Fibroblast of mammary gland (primary cell): ENCODE data around the gene SSTR5.

ENCODE experiments used
- DNase-seq: peaks from one replicate; pipeline ENCODE4 v3.0.0-alpha.2; 2010; ENCODE audit warnings: low read depth
- H3K4me3 ChIP-seq: 2 replicates; pipeline ENCODE4 v1.5.1; 2011; ENCODE audit warnings: low read depth, mild to moderate bottlenecking, low read length, moderate library complexity; ENCODE audit not compliant: control insufficient read depth
- TF ChIP-seq, protein P1 (sequence below): conservative IDR thresholded peaks from 2 replicates; pipeline ENCODE4 v1.5.1; 2011; ENCODE audit warnings: low read depth, low read length, inconsistent platforms; ENCODE audit not compliant: control insufficient read depth, insufficient read depth

The SSTR5 gene

DNA sequence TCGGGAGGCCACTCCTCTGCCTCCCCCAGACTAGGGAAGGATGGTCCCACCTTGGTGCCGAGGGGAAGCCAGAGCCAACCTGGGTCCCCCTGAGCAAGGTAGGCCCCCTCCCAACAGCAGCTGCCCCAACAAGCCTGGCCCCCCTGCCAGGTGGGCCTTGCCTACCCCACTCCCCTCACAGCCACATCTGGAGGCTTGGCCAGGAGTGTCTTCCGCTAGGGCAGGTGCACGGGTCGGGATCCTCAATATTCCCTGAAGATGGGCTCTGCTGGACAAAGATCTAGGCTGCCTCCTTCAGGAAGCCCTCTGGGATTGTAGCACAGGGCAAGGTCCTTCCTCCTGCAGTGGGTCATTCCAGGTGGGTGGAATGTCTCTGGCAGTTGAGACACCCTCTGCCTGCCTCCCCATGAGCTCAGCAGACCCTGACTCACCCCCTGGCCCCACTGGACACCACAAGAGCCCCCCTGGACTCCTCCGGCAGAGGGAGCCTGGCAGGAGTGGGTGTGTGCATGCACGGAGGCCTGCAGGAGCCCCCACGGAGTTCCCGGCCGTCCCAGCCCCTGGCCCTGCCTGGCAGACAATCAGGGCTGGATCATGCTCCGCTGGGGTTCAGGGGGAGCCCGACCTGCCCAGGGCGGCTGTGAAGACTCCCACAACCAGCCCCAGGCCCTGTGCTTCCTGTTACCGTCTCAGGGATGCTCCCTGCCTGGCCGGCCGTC is 23.1 kb downstream of the SSTR5 start:
- no peak overlapping the region for H3K4me3 ChIP-seq
- DNase-seq = no peak
- TF ChIP-seq, protein P1, sequence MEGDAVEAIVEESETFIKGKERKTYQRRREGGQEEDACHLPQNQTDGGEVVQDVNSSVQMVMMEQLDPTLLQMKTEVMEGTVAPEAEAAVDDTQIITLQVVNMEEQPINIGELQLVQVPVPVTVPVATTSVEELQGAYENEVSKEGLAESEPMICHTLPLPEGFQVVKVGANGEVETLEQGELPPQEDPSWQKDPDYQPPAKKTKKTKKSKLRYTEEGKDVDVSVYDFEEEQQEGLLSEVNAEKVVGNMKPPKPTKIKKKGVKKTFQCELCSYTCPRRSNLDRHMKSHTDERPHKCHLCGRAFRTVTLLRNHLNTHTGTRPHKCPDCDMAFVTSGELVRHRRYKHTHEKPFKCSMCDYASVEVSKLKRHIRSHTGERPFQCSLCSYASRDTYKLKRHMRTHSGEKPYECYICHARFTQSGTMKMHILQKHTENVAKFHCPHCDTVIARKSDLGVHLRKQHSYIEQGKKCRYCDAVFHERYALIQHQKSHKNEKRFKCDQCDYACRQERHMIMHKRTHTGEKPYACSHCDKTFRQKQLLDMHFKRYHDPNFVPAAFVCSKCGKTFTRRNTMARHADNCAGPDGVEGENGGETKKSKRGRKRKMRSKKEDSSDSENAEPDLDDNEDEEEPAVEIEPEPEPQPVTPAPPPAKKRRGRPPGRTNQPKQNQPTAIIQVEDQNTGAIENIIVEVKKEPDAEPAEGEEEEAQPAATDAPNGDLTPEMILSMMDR = no peak

DNA sequence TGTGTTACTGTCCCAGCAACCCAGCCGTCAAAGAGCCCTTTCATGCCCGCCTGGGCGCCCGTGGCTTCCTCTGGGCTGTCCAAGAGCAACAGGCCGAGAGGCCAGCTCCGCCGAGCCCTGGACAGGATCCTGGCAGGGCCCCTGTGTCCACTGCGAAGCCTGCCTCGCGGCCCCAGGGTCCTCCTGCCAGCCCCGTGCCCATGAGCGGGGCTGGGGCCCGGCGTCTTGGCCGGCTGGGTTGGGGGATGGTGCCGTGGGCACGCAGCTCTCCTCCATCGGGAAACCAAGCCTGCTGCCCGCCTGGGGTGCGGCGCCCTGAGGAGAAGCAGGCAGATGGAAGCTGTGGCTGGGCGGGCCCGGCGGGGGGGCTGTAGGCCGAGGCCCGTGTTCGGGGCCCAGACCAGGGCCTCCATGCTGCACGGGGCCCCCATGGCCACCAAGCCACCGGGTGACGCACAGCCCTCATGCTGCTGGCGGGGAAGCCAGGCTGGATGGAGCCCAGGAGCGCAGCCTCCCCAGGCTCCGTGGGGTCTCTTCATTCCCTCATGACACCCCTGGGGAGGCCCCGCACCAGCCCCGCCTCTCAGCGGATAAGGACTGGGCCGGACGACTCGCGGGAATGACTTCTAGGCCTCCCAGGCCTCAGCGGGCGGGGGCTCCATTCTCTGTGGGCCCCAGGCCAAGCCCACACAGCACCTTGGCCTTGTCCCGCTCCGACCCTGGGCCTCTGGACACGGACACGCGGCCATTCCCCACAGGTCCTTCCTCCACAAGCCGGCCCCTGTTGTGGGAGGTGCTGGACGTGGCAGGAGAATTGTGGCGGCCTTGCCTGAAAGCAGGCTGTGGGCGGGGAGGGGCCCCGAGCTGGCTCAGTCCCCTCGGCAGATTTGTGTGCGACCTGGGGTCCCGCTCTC is 23.9 kb downstream of the SSTR5 start, which contains the start of gene C1QTNF8:
C1QTNF8 (minus strand) TSS at position 76 of the 914 bp plus-strand sequence. CDS start 1,322 bp downstream, outside the sequence.
- TF ChIP-seq, protein P1 = no peak
- H3K4me3 ChIP-seq = no peak within 1 kb of the TSS
- DNase-seq = no peak

- no peak overlapping the region for H3K4me3 ChIP-seq
- DNase-seq = no peak
- TF ChIP-seq, protein P1 = no peak
These were observed 24.6 kb downstream of the SSTR5 start for GRCh38 chr16:1097156-1097555.

DNA sequence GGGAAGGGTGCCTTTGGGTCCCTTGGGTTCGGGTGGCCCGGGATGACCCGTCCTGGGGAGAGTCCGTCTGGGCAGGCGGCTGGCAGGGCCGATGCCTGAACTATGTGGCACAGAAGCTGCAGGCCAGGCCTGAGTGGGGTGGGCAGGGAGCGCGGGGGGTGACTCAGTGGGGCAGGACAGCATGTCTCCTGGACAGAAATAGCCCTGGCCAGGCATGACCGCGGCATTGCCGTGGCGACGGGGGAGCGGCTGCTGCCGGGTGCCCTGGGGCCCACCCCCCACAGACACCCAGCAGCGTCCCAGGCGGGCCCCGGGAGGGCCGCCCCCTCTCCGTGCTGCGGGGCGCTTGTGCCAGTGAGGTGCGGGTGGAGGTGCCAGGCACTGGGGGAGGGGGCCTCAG is 25.3 kb downstream of the SSTR5 start:
- TF ChIP-seq, protein P1 = no peak
- DNase-seq = no peak
- H3K4me3 ChIP-seq = no peak overlapping the region

- DNase-seq = no peak
- TF ChIP-seq, protein P1 = no peak
- H3K4me3 ChIP-seq = no peak overlapping the region
These were observed 25.9 kb downstream of the SSTR5 start for GRCh38 chr16:1098266-1098991.
